Stimulated activated CD4-positive, alpha-beta T cell treated with anti-CD3 and anti-CD28 coated beads, Interleukin-1b, Interleukin-23, amount 100 ng/mL, for 4 hours (primary cell): ENCODE results near the gene CATSPERD.

Experiments used
- DNase-seq, 2 donors: peaks; one replicate each; pipeline ENCODE4 v3.0.0-alpha.2; 2020; ENCODE audit warnings: low read depth in 2 of 2

CATSPERD gene

GRCh38 chr19:5826531-5827341 lies 106.3 kb downstream of the CATSPERD start:
- no peak for DNase-seq

GRCh38 chr19:5827342-5827890 lies 107.0 kb downstream of the CATSPERD start:
- no peak for DNase-seq

- DNase-seq: peak; percentile 93 to 97
Observed at GRCh38 chr19:5827891-5828660, 107.6 kb downstream of the CATSPERD start.
